GM18870 (cell line): ENCODE results near the gene SNIP1.
"Not testable (repeated sequence)": the region's sequence is repeated elsewhere in the genome, so short reads cannot be mapped to it uniquely, and the experiment has no call there.

ENCODE experiments used
- ATAC-seq: cut with Tn5 transposase; IDR thresholded peaks from one replicate; pipeline ENCODE4 v1.9.1; 2021; ENCODE audit warnings: moderate library complexity; ENCODE audit not compliant: unreplicated experiment

Gene SNIP1

DNA sequence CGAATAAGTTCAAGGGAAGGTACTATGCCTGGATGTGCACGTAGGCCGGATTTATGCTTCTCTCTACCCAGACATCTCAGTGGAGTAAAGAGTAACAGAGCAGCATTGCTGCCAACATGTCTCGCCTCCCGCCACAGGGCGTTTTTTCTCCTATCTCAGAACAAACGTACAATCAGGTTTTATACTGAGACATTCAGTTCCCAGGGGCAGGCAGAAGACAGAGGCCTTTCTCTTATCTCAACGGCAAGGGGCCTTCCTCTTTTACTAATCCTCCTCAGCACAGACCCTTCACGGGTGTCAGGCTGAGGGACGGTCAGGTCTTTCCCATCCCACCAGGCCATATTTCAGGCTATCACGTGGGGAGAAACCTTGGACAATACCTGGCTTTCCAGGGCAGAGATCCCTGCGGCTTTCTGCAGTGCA, 5.9 kb upstream of the SNIP1 start:
- not testable (repeated sequence) for ATAC-seq

DNA sequence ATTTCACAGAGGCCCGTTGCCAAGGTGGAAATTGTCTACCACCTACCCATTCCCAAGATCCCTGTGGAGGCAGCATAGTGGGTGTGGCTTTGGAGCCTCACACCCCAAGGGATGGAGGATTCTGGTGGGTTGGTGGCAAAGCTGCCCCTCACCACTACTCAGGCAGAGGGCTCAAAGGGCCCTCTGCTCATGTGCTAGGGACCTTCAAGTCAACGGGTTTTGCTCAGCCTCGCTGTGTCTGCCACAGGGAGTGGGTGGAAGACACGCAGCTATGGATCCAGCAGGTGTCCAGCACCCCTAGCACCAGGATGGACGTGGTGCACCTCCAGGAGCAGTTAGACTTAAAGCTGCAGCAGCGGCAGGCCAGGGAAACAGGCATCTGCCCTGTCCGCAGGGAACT, 5.0 kb upstream of the SNIP1 start:
- ATAC-seq, result no peak

DNA sequence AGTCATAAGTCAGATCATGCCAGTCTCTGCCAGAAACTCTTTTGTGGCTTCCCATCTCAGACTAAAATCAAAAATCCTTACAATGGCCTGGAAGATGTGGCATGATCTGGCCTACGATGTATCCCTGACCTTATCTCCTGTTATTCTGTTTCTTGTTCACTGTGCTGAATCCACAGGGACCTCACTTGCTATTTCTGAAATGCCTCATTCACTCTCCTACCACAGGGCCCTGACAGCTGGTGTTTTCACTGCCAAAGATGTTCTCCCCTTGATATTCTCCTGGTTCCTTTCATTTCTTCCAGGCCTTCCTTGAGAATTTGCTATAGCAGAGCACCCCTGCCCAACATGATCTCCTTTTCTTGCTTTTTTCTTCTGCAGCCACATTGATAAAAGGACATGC, 4.3 kb upstream of the SNIP1 start:
- no peak for ATAC-seq

DNA sequence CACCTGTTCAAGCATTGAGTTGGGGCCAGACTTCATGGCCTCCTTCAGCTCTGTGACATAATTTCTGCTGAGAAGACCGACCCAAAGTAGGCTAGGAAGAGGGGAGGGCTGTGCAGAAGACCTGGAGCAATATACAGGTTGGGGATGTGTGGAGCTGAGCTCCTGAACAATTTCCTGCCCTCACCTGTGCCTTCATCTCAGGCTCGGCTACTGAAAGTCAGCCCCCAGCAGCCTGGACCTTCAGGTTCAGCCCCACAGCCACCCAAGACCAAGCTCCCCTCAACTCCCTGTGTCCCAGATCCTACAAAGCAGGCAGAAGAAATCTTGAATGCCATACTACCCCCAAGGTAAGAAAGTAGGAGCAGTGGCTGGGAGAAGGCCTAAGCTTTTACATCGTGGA, 3.3 kb upstream of the SNIP1 start:
- ATAC-seq, result no peak

DNA sequence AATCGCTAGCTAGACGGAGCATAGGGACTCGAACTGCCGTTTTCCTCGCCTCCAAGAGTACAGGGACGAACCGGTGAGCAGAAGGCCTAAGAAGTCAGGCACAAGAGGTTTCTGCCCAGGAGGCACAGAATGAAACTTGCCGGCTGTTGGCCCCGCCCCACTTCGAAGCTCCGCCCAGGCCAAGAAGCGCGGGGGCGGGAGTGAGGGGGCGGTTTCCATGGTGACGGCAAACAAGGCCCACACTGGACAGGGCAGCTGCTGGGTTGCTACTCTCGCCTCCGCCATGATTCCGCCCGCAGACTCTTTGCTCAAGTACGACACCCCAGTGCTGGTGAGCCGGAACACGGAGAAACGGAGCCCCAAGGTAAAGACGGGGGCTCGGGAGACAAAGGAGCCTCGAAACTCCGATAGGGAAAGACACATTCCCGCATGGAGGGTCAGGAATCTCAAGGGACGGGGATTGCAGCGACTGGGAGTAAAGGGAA, 2.7 kb upstream of the SNIP1 start, which contains the start of gene DNALI1:
Gene DNALI1, plus strand, starts transcription at position 229 of the 485 bp plus-strand sequence. Its CDS starts 55 bp downstream, at position 284.
- ATAC-seq, result no peak

DNA sequence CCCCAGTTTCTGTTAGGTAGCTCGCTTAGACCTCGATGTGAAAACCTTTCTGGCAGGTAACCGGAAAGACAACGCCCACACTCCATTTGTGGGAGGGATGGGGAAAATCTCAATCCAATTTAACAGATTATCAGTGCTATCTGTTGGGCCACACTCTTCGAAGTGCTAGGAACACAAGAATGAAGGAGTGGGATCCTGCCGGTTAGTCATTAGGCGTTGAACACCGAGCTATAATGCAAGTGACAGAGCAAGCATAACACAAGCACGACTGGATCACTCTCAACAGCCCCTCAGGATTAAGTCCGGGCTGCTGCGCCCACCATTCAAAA, 531 bp downstream of the SNIP1 start:
- ATAC-seq, result no peak

DNA sequence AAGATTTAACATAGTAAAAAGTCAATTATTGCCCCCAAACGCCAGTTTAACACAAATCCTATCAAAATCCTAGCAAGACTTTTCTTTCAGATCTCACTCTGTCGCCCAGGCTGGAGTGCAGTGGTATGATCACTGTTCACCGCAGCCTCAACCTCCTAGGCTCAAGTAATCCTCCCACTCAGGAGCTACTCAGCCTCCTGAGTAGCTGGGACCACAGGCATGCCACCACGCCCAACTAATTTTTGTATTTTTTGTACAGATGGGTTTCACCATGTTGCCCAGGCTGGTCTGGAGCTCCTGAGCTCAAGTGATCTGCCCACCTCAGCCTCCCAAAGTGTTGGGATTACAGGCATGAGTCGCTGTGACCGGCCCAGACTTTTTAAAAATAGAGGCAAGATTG, 4.8 kb downstream of the SNIP1 start:
- ATAC-seq, result no peak

DNA sequence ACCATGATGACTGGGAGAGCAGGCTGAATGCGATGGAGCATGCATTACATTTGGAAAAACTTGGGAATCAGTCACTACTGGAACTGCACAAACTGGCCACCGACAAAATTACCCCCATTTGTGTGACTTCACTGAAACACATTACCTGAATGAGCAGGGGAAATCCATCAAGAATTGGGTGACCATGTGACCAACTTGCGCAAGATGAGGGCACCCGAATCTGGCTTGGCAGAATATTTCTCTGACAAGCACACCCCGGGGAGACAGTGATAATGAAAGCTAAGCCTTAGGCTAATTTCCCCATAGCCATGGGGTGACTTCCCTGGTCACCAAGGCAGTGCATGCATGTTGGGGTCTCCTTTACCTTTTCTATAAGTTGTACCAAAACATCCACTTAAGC, 9.1 kb downstream of the SNIP1 start:
- ATAC-seq, result no peak

DNA sequence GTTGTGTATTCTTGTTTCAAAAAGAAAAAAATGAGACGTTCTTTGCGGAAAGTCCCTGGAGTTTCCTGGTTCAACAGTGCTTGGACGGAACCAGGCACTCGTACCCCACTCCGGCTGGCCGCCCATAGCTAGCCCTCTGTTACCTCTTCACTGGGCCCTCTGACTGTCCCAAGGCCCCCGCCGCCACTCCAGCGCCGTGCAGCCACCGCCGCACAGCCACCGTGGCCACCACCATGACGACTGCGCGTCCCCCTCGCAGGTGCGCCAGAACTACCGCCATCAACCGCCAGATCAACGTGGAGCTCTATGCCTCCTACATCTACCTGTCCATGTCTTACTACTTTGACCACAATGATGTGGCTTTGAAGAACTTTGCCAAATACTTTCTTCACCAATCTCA, 9.6 kb downstream of the SNIP1 start:
- ATAC-seq, result no peak

DNA sequence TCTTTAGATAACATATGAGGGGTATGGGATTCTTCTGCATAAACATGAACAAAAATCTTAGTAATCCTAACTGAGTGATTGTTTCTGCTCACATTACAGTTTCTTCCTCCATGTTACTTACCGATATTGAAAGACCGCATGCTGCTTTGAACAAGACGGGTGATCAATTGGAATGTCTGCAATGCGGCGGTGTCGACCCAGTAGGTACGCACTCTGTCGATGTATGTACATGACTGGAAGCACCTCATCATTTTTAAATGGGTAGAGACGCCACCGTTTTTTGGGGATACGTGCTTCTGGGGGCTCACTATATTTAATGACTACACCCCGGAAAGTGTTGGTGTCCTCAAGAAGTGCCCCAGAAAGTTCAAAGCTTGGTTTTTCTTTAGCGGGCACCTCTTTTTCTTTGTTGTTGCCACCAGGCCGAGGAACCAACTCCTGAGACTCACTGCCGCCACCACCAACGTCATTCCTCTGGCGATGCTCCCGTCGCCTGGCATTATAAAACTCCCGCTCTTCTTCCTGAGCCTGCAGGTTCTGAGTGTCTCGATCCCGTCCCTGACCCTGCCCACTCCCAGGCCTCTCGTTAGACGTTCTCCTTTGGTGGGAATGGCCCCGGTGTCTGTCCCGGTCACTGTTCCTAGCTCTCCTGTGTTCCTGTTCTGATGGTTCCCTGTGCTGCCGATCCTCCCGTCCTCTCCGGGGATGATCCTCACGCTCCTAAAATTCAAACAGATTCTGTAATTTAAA, 13.9 kb downstream of the SNIP1 start:
- ATAC-seq, result no peak

DNA sequence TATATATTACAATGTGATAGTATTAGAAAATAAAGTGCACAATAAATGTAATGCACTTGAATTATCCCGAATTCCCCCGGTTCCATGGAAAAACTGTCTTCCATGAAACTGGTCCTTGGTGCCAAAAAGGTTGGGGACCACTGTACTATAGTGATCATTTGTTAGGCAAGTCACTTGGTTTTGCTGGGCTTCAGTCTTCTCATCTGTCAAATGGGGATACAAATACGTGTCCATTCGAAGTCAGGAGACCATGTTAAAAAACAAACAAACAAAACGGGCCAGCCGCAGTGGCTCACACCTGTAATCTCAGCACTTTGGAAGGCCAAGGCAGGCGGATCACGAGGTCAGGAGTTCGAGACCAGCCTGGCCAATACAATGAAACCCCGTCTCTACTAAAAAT, 14.9 kb downstream of the SNIP1 start:
- ATAC-seq, result not testable (repeated sequence)

DNA sequence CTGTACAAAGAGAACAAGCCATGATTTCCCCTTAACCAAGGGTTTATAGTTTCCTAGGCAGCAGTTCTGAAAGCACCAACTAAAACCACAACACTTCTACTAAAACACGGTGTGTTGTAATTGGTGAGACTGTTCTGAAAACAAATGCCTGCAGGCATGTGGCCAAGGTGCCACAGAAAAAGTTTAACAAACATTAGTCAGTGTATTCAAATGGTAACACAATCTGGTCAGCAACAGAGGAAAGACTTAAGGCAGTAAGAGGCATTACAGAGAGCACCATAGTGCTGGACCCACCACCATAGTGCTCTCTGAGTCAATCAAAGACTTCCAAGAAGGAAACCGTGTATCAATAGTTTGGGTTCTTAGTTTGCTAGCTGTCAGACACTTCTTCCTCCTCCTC, 16.7 kb downstream of the SNIP1 start:
- no peak for ATAC-seq

DNA sequence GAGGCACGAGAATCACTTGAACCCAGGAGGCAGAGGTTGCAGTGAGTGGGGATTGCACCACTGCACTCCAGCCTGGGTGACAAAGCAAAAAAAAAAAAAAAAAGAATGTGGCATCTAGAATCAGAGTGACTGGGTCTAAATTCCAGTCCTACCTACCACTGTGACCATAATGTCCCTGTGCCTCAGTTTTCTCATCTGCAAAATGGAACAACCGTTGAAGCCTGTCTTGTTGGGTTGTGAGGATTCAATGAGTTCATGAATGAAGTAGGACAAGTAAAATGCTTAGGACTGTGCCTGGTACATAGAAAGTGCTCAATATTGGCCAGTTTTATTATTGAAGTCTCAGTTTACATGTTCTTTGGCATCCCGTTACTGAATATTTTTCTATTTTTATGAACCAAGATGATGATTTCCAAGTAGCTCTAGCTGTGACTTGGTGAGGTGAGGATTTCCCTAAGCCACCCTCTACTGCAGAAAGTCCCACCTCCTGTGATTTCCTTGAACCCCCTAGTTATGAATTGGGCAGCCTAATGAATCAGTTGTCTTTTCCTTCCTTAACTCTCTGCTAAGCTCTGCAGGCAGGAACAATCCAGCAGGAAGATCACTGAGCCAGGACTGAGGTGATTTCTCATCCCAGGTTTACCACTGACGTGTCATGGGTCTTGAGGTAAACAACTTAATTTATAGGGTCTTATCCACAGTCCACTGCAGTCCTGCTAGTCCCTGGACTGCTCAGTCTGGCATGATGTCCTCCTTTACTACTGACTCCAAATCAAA, 20.6 kb downstream of the SNIP1 start:
- ATAC-seq, result no peak

DNA sequence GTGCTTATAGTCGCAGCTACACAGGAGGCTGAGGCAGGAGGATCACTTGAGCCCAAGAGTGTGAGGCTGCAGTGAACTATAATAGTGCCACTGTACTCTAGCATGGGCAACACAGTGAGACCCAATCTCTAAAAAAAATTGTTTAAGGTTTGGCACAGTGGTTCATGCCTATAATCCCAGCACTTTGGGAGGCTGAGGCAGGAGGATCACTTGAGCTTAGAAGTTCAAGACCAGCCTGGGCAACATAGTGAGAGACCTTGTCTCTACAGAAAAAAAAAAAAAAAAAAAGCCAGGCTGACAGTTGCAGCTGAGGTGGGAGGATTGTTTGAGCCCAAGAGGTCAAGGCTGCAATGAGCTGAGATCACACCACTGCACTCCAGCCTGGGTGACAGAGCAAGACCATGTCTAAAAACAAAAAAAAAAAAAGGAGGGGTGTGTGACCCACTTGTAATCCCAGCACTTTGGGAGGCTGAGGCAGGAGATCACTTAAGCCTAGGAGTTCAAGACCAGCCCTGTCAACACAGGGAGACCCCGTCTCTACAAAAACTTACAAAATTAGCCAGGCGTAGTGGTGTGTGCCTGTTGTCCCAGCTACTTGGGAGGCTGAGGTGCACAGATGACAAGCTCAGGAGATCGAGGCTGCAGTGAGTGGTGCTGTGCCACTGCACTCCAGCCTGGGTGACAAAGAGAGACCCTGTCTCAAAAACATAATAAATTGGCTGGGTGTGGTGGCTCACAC, 21.5 kb downstream of the SNIP1 start:
- not testable (repeated sequence) for ATAC-seq

DNA sequence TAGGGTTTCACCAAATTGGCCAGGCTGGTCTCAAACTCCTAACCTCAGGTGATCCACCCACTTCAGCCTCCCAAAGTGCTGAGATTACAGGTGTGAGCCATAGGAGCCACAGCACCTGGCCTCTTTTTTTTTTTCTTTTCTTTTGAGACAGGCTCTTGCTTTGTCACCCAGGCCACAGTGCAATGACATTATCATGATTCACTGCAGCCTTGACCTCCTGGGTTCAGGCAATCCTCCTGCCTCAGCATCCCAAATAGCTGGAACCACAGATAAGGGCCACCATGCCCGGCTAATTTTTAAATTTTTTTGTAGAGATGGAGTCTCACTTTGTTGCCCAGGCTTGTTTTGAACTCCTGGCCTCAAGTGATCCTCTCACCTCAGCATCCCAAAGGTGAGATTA, 24.2 kb downstream of the SNIP1 start:
- ATAC-seq, result not testable (repeated sequence)

DNA sequence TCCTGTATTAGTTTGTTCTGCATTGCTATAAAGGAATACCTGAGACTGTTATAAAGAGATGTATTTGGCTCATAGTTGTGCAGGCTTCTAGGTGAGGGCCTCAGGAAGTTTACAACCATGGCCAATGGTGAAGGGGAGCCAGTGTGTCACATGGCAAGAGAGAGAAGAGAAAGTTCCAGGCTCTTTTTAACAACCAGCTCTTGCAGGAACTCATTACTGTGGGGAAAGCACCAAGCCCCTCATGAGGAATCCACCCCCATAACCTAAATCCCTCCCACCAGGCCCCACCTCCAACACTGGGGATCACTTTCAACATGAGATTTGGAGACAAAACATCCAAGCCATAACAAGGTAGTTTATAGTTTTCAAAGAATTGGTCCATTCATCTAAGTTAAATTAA, 34.5 kb downstream of the SNIP1 start:
- ATAC-seq, result no peak

DNA sequence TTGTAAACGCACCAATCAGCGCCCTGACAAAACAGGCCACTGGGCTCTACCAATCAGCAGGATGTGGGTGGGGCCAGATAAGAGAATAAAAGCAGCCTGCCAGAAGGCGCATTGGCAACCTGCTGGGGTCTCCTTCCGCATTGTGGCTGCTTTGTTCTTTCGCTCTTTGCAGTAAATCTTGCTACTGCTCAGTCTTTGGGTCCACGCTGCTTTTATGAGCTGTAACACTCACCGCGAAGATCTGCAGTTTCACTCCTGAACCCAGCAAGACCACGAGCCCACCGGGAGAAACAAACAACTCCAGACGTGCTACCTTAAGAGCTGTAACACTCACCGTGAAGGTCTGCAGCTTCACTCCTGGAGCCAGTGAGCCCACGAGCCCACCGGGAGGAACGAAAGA, 35.2 kb downstream of the SNIP1 start:
- not testable (repeated sequence) for ATAC-seq

DNA sequence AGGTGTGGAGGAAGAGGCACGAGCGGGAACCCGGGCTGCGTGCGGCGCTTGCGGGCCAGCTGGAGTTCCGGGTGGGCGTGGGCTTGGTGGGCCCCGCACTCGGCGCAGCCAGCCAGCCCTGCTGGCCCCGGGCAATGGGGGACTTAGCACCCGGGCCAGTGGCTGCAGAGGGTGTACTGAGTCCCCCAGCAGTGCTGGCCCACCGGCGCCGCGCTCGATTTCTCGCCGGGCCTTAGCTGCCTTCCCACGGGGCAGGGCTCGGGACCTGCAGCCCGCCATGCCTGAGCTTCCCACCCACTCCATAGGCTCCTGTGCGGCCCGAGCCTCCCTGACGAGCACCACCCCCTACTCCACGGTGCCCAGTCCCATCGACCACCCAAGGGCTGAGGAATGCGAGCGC, 35.9 kb downstream of the SNIP1 start:
- ATAC-seq, result not testable (repeated sequence)

DNA sequence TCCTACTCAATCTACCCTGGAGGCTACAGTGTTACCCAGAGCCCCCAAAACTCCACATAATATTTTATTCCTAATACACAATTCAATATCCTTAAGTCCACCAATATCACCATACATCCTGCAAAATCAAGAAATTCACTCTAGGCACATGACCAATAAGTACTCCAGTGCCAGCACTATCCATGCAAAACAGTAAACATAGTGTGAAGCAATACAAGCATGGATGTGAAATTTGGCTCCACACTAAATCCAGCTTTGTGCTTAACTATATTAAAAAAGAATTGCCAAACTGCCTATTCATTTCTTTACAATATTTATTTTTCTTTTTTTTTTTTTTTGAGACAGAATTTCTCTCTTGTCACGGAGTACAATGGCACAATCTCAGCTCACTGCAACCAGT, 36.5 kb downstream of the SNIP1 start:
- no peak for ATAC-seq

DNA sequence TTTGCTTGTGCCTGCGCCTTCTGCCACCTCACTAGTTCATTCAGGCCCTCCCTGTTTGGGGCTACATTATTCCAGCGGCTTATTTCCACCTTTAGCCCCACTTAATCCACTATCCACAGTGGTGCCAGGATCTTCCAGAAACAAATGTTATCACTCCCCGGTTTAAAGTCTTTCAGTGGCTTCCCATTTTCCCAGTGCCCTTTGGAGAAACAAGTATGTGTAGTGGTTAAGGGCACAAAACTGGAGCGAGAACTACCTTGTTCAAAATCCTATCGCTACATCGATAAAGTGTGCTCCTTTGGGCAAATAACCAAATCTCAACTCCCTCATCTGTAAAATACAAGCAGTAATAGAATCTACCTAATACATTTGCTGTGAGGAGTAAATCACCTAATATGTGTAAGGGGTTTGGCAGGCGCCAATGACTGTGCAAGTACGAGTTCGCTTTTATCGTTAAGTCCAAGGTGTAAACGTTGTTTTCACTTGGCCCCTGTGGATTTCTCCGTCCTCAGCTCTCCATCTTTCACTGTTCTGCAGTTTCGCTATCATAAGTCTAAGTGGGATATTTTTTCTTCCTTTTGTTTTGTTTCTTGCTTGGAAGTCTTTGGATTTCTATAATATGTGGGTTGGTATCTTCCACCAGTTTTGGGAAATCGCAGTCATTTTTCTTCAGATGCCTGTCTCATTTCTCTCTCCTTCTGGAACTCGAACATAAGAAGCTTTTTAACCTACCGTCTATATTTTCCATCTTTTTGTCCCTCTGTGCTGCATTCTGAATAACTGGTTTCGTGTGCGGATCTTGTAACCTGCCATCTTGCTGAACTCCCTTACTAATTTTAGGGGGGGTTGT, 38.7 kb downstream of the SNIP1 start:
- ATAC-seq, result no peak
